ENCODE measurements around the gene NRG4.
"Not testable (repeated sequence)": the region's sequence is repeated elsewhere in the genome, so short reads cannot be mapped to it uniquely, and the experiment has no call there.

NRG4 gene

DNA sequence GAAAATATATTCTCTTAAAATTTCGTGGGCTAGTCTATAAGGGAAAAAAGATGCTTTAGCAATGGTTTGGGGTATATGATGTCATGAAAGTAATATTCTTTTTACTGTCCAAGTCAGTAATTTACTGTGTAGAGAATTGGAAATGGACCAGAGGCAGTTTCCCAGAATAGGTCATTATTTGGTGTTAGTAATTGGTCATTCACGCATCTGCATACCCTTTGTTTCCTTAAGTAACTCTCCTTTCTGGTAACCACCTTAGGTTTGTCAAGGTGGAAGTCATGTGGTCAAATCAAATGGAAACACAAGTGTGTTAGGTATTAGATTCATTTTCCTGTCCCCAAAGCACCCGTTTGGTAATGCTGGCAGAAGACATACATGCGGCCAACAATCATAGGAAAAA is 84.6 kb downstream of the NRG4 start:
- DNase-seq (ENCODE audit: low spot score): no peak

DNA sequence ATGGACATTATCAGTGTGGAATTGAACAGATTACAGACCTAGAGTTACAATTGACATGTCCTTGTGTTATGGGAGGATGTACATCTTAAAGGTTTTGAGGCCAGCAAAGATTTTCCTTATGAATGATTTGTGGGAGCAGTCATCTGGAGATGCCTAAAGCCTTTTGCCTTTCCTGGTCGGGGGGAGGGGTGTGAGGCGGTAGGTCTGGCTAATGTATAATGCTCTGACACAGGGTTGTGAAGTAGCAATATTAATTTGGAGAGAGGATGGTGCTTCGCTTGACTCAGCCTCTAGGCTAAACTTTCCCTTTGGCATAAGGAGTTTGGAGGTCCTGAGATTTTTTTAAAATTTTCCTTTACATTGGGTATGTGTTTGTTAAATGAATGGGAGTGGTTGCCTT is 85.3 kb downstream of the NRG4 start:
- no peak for DNase-seq (ENCODE audit: low spot score)

GRCh38 chr15:75925440-75925839 is 86.8 kb downstream of the NRG4 start:
- DNase-seq (ENCODE audit: low spot score): no peak

DNA sequence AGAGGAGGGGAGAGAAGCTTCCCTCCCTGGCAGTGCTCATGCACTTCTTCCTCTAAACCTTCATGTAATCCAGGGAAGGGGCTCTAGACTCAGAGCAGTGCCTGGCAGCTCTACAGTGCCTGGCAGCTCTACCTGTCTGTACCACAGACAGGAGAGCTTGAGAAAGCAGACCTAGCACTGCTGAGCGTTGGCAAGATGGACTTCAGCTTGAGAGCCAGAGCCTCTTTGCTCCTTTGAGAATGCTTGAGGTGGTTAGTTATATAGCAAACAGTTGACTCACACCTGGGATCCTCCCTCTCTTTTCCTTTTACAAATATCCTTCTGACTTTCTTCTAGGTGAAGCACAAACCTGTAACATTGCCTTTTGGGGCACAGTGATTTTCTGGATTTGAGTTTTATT is 87.6 kb downstream of the NRG4 start:
- DNase-seq (ENCODE audit: low spot score): no peak

- no peak for DNase-seq (ENCODE audit: low spot score)
These were observed 88.5 kb downstream of the NRG4 start for GRCh38 chr15:75923756-75924155.

- peak; percentile 11 for DNase-seq (ENCODE audit: low spot score)
These were observed 90.2 kb downstream of the NRG4 start for GRCh38 chr15:75921732-75922703.

DNA sequence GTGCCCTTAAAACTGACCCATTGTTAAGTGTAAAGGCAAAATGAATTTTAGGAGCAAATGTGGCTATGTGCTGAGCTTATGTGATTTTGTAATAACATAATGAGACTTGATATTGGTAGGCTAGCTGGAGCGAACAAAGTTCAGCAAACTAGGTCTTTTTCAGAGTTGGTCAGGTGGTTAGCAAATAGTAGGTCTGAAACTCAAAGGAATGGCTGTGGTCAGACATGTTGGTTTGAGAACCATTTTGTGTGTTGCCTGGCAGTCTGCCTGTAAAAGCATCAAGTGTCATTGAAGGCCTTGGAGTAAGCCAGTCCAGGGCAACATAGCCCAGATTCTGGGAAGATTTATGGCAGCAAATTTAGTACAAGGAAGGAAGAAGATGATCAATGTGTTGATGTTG is 92.1 kb downstream of the NRG4 start:
- DNase-seq (ENCODE audit: low spot score): no peak

GRCh38 chr15:75918135-75918534 is 94.1 kb downstream of the NRG4 start:
- no peak for DNase-seq (ENCODE audit: low spot score)

GRCh38 chr15:75916978-75917377 is 95.2 kb downstream of the NRG4 start:
- DNase-seq (ENCODE audit: low spot score): no peak

- DNase-seq (ENCODE audit: low spot score): not testable (repeated sequence)
These were observed 101.9 kb downstream of the NRG4 start for GRCh38 chr15:75910355-75910754.

- DNase-seq (ENCODE audit: low spot score): no peak
These were observed 107.0 kb downstream of the NRG4 start for GRCh38 chr15:75905231-75905630.

- DNase-seq (ENCODE audit: low spot score): peak; percentile 85
These were observed 108.6 kb downstream of the NRG4 start, which contains the start of gene FBXO22 for GRCh38 chr15:75903331-75904239. TSS of gene FBXO22 (plus strand) at chr15:75903878. CDS start at chr15:75903964, 86 bp downstream.

GRCh38 chr15:75902129-75902557 is 110.1 kb downstream of the NRG4 start:
- DNase-seq (ENCODE audit: low spot score): no peak

GRCh38 chr15:75900577-75900976 is 111.6 kb downstream of the NRG4 start:
- DNase-seq (ENCODE audit: low spot score): no peak

DNA sequence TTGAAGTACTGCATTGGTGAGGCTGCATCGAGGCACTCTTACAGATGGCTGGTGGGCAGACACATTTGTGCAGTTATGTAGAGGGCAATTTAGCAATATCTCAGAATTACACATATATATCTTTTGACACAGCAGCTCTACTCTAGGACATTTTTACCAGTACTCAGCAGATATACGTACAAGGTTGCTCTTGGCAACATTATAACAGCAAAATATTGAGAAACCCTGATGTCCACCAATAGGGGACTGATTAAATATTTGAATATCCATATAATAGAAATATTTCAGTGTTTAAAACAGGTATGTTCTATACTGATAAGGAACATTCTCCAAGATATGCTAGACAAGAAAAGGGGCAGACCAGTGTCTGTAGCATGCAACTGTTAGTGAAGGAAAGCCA is 116.5 kb downstream of the NRG4 start:
- no peak for DNase-seq (ENCODE audit: low spot score)

DNA sequence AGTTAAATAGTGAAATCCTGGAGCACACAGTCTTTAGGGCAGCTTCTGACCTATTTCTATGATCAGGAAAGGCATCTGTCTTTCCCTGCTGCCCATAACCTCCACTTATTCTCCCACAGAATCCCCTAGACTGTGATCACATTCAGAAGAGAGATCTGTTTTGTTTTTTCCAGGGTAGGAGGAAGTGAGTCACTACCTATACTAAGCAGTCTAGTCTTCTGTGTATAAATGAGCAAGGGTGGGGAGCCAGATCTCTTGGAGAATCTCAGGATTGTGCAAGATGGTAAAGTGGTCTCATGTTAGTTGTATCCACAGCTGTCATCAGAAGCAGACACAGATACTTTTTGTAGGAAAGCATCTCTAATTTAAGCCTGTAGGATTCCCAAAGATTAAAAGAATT is 120.3 kb downstream of the NRG4 start:
- DNase-seq (ENCODE audit: low spot score): no peak

All from CD4-positive, alpha-beta T cell treated with Interleukin-6 at 100 ng/mL for 8 hours (primary cell).